GM08714 (cell line): ENCODE measurements around the gene TTC39A.
A peak's percentile ranks its signal among the peaks of the same experiment; 100 is the strongest.
"Not testable (repeated sequence)": the region's sequence is repeated elsewhere in the genome, so short reads cannot be mapped to it uniquely, and the experiment has no call there.

Experiments used
- H3K4me3 ChIP-seq: fragments of 200-500 bp; sonication (Bioruptor generic); 2 replicates; pipeline ENCODE4 v1.5.1; 2014; ENCODE audit warnings: mild to moderate bottlenecking, low read length, inconsistent platforms
- ZNF274 ChIP-seq: IDR thresholded peaks from 2 replicates; pipeline ENCODE4 v1.6.1; 2012; ENCODE audit warnings: mild to moderate bottlenecking, low read depth, low read length

TTC39A gene

DNA sequence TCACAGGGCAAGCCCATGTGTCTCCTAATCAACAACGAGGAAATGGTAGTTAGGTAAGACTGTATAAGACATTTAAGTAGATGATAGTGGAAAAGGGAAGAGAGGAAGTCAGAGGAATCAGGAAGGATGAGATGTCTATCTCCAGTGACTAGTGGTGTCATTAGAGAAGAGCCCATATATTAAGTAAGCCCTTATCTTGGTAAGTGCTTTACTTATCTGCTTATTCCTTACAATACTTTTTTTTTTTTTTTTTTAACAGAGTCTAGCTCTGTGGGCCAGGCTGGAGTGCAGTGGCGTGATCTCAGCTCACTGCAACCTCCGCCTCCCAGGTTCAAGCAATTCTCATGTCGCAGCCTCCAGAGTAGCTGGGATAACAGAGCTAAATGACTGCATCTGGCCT is 64.7 kb downstream of the TTC39A start:
- H3K4me3 ChIP-seq, result no peak overlapping the region
- no peak for TF ChIP-seq ZNF274

DNA sequence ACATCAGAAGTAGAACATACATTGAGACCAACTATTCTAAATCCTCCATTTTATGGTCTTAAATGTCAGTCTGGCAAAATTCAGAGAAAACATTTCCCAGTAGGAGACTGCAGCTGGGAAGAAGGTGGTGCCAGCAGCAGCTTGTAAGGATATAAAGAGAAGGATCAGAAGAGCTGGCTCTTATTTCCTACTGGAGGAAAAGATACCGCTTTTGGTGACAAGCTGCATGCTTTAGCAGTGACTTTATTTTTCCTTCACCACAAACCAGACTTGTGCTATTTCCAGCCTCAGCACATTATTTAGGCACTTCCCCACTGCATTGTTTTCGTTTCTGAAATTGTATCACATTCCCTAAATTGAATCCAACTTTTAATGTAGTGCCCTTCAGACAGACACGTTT is 65.9 kb downstream of the TTC39A start:
- no peak overlapping the region for H3K4me3 ChIP-seq
- no peak for TF ChIP-seq ZNF274

DNA sequence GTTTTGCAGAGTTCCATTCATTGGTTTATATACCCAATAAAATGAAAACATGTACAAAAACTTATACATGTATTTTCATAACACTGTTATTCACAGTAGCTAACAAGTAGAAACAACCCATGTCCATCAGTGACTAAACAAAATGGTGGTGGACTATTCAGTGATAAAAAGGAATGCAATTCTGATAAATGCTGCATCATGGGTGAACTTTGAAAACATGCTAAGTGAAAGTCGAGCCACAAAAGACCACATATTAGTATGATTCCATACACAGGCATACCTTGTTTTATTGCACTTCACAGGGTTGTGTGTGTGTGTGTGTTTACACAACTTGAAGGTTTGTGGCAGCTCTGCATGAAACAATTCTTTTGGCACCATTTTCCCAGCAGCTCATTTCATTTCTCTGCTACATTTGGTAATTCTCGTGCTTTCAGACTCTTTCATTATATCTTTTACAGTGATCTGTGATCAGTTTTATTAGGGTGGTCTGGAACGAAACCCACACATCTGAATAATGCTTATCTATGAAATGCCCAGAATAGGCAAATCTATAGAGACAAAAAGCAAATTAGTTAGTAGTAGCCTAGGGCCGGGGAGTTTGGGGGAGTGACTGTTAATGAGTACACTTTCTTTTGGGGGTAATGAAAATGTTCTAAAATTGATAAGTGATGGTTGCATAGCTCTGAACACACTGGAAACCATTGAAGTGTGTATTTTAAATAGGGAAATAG is 67.0 kb downstream of the TTC39A start:
- no peak overlapping the region for H3K4me3 ChIP-seq
- no peak for TF ChIP-seq ZNF274

DNA sequence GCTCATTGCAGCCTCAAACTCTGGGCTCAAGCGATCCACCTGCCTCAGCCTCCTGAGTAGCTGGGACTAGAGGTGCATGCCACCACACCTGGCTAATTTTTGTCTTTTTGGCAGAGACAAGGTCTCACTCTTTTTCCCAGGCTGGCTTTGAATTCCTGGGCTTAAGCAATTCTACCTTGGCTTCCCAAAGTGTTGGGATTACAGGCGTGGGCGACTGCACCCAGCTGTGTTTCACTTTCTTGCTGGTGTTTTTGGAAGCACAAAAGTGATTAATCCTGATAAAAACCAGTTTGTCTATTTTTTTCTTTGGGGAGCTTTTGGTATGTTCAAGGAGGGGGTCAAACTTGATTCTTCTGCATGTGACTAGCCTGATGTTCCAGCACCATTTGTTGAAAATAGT is 75.0 kb downstream of the TTC39A start:
- no peak for TF ChIP-seq ZNF274
- H3K4me3 ChIP-seq, result no peak overlapping the region

DNA sequence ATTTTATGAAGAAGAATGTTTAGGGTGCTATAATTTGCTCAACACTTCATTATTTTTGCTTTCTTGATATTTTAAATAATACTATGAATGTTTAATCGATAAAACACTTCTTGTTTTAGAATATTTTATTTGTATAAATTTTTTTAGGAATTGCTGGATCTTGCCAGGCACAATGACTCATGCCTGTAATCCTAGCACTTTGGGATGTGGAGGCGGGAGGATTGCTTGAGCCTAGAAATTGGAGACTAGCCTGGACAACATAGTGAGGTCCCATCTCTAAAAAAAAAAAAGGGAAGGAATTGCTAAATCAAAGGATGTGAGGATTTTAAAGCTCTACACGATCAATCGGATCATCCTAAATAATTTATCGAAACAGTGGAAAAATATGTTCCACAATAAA is 76.7 kb downstream of the TTC39A start:
- H3K4me3 ChIP-seq, result no peak overlapping the region
- TF ChIP-seq ZNF274, result no peak

DNA sequence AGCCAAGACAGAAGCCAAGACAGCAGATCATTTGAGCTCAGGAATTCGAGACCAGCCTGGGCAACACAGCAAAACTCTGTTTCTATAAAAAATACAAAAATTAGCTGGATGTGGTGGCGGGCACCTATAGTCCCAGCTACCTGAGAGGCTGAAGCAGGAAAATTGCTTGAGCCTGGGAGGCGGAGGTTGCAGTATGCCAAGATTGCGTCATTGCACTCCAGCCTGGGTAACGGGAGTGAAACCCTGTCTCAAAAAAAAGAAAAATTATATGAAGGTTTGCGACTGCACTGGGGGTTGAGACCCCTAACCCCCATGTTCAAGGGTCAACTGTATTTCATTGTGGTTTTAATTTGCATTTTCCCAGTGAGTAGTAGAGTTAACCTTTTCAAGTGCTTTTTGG is 78.0 kb downstream of the TTC39A start:
- H3K4me3 ChIP-seq, result no peak overlapping the region
- TF ChIP-seq ZNF274, result no peak

DNA sequence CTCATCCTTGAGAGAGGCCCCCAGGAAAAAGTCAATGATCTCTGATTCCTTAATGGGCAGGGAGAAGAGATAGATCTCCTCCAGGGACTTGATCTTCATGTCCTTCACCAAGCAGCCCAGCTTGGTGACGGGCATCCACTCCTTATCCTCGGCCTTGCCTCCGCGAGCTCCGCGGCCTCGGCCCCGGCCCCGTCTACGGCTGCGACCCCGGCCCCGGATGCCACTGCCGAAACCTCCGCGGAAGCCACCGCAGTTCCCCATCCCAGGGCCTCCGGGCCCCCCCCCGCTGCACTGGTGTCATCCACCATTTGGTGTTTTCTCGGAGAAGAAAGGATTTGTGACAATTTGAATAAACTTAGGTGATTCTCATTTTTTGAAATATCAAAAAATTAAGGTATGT is 79.2 kb downstream of the TTC39A start:
- not testable (repeated sequence) for H3K4me3 ChIP-seq

DNA sequence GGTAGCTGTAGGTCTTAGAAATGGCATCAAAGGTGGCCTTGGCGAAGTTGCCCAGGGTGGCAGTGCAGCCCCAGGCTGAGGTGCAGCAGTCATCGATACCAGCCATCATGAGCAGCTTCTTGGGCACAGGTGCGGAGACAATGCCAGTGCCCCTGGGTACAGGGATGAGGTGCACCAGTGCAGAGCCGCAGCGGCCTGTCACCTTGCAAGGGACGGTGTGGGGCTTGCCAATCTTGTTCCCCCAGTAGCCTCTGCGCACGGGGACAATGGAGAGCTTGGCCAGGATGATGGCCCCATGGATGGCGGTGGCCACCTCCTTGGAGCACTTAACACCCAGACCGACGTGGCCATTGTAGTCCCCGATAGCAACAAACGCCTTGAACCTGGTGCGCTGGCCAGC is 79.6 kb downstream of the TTC39A start:
- not testable (repeated sequence) for H3K4me3 ChIP-seq

DNA sequence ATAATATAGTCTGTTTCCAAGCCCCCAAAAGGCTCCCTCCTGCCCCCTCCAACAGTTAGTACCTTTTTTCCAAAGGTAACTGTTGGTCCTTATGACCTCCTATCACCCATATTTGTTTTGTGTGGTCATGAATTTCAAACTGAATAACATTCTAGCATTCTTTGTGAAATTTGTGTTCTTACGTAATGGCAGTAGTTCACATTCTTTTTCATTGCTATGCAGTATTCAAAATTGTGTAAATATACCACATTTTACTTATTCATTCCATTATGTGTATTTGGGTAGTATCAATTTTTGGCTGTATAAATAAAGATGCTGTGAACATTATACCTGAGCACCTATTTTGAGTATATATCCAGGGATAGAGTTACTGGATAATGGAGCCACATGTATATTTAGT is 80.9 kb downstream of the TTC39A start:
- H3K4me3 ChIP-seq, result no peak overlapping the region
- TF ChIP-seq ZNF274, result no peak

DNA sequence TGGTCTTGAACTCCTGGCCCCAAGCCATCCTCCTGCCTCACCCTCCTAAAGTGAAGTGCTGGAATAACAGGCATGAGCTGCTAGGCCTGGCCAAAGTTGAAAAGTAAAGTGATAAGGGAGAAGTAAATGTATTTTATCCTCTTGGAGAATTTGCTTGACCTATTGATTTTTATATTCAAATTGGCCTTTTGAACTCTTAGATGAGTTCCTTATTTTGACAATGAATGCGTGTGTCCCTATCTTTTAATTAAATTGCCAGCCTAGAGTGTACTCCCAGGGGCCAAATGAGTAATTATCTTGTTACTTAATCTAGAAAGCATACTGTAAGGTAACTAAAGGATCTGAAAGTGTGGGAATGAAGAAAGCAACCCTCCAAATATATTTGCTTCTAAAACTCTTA is 82.9 kb downstream of the TTC39A start:
- no peak for TF ChIP-seq ZNF274

DNA sequence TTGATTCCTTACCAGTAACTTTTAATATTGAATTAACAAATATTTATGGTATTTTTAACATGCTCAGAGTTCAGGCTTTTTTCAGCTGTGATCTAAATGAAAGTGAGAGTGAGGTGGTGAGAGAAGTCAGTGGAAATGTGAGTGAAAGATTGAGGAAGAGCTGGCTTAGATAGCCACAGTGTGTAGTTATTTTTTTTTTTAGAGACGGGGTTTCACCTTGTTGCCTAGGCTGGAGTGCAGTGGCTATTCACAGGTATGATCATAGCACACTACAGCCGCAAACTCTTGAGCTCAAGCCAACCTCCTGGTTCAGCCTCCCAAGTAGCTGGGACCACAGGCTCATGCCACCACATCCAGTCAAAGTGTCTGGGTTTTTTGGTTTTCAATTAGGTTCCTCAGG is 83.3 kb downstream of the TTC39A start:
- H3K4me3 ChIP-seq, result no peak overlapping the region

More for the DNA sequence above, 82.9 kb downstream of the TTC39A start:
- no peak overlapping the region for H3K4me3 ChIP-seq

DNA sequence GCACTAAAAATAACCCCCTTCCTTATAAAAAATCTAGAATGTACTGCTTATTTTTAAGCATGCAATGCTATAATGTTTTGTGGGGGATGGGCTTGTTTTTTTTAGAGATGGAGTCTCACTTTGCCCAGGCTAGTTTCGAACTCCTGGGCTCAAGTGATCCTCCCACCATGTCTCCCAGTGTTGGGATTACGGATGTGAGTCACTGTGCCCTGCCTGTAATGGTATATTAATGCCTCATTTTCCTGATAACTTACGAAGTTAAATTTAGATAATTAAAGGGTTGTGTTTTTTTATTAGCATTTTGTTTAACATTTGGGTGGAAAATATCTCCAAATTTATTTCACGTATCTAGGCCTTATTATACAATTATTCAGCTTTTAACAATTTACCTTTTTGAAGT is 87.8 kb downstream of the TTC39A start:
- TF ChIP-seq ZNF274, result no peak
- H3K4me3 ChIP-seq, result no peak overlapping the region

More for the DNA sequence above, 83.3 kb downstream of the TTC39A start:
- no peak for TF ChIP-seq ZNF274

DNA sequence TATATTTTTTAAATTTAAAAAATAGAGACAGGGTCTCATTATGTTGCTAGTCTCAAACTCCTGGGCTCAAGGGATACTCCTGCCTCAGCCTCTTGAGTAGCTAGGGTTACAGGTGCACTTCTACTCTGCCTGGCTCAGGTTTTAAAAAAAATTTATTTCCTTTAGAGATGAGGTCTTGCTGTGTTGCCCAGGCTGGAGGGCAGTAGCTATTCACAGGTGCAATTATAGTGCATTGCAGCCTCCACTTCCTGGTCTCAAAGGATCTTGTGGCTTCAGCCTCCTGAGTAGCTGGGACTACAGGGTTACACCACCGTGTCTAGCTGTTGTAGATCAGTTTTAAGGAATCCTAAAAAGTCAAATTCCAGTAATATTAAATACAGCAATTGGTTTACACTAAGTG is 89.2 kb downstream of the TTC39A start:
- no peak overlapping the region for H3K4me3 ChIP-seq
- TF ChIP-seq ZNF274, result no peak

DNA sequence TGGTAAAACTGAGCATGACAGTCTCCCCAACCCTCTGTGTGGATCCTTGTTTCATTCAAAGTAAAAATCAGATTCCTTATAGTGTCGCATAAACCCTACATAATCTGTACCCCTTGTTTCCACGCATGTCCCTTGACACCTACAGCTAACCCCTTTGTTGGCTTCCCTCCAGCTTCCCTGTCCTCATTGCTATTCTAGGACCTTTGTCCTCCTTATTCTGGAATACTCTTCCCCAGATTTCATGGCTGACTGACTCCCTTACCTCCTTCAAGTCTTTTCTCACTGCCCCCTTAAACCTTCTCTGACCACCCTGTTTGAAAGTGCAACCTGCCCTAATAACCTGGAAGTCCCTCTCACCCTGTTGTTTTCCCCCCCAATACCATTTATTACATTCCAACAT is 90.3 kb downstream of the TTC39A start:
- TF ChIP-seq ZNF274, result no peak
- H3K4me3 ChIP-seq, result no peak overlapping the region

DNA sequence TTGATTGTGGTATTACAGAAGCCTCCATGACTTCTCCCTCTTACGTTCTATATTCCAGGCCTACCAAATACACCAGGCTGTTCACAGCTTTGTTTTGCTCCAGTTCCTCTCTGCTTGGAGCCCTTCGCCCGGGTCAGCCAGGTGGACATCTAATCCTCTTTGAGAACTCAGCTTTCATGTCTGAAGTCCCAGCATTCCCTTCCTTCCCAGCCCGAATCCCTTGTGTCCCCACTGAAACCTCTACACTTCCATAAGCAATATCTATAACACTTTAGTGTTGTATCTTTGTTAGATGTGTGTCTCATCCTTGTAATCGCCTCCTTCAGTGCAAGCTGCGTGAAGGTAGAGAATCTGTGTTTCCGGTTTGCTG is 92.3 kb downstream of the TTC39A start:
- TF ChIP-seq ZNF274, result no peak
- H3K4me3 ChIP-seq, result peak overlapping the region; percentile 44

DNA sequence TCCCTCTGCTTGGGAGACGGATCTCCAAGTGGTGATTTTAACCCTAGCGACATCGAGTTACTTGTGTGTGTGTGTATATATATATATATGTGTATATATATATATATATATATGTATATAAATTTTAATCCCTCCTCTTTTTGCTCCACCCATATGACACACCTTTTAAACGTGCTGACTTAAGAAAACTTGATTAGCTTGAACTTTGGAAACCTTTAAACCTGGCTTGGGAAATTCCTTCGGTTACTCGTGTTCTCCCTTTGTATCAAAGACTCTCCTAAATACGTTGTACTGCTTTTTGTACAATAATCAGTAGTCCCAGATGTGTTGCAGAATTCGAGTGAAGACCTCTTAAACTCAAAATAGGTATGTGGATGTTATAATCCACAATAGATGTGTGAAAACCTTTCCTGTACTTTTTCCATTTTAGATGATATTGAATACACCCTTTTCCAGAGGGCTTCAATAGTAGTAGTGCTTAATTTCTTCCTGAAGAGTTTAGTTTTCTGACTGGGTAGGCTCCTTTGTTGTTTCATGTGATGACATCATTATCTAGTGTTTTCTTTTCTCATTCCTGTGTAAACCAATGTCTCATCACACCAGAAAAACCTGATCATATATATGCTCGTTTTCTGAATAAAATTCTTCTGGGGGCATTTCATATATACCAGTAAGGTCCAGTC is 92.9 kb downstream of the TTC39A start:
- no peak for TF ChIP-seq ZNF274
- H3K4me3 ChIP-seq, result peak overlapping the region; percentile 78
